HG02938 (cell line): ENCODE results near the gene SUZ12.
"Not testable (repeated sequence)": the region's sequence is repeated elsewhere in the genome, so short reads cannot be mapped to it uniquely, and the experiment has no call there.

Experiments used
- ATAC-seq: cut with Tn5 transposase; IDR thresholded peaks from one replicate; pipeline ENCODE4 v1.9.1; 2021; ENCODE audit warnings: mild to moderate bottlenecking, moderate library complexity; ENCODE audit not compliant: unreplicated experiment

SUZ12 gene

GRCh38 chr17:31936615-31937609, at the start of gene SUZ12:
Gene SUZ12, plus strand, starts transcription at chr17:31937007. Its CDS starts 240 bp downstream, at chr17:31937247.
- ATAC-seq = peak; percentile 88

DNA sequence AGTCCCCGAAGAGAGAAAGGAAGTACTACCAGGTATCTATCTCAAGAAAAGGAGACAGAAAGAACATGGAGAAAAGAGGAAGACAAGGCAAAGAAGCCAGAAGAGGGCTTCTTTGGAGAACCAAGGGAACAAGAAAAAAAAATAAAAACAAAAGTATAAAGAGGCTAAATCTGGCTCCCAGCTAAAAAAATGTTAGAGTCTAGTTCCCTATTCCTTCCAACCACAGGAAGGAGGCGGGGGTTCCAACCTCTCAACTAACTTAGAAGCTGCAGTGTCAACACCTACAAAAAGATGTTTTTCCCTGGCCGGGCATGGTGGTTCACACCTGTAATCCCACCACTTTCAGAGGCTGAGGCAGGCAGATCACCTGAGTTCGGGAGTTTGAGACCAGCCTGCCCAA, 48.7 kb upstream of the SUZ12 start:
- ATAC-seq = no peak

DNA sequence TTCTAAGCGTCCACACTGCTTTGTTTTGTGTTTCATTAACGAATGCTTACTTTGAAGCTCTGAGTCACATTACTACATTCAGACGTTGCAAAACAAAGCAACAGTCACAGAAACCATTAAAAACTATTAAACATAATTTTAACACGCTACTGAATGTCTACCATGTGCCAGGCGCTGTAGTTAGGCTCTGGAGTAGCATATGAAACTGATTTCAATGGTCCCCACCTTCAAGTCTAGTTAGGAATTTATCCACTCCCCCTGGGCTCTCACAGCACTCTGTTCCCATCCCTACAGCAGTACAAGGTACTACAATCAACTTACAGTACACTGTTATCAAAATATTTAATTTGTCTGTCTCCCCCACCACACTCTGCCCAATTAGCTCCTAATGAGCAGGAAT, 35.9 kb upstream of the SUZ12 start:
- no peak for ATAC-seq

DNA sequence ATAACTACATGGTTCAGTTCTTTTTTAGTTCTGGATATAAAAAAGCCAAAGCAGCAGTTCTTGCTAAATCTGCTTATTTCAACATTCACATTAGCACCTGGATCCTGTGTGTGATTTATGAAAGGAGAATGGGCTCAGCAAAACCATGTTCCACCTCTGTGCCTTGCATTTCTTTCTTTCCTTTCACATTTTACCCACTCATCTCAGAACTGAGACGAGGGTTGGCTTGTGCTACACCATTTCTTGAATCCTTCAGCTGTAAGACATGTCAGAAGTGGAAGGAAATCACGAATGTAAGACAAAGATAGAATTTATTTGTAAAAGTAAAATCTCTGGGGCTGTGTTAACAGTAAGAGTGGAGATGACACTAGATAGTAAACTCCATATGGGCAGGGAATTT, 34.1 kb upstream of the SUZ12 start:
- ATAC-seq = no peak

DNA sequence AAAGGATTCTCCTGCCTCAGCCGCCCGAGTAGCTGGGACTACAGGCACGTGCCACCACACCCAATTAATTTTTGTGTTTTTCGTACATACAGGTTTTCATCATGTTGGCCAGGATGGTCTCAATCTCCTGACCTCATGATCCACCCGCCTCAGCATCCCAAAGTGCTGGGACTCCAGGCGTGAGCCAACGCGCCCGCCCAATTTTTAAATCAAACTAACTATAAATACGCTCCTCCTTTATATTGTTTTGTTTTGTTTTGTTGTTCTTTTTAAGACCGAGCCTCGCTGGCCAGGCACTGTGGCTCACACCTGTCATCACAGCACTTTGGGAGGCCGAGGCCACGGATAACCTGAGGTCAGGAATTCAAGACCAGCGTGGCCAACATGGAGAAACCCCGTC, 33.4 kb upstream of the SUZ12 start:
- no peak for ATAC-seq

- ATAC-seq = no peak
Observed at GRCh38 chr17:31907342-31907962, 29.4 kb upstream of the SUZ12 start.

DNA sequence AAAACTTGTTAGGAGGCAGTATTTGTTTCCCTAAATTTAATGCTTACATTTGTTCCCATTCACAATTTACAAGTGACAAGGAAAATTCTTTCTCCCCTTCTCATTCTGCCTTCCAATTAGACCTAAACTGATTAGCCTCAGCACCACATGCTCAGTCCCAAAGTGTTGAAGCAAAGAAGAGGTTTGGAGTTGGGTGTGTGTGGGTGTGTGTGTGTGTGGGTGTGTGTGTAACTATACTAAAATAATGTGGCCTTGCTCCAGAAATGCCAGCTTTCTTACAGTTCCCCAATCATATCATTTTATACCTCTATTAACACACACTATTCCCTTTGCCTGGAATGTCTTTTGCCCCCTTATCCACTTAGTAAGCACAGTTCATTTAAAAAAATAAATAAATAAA, 28.4 kb upstream of the SUZ12 start:
- ATAC-seq = no peak

DNA sequence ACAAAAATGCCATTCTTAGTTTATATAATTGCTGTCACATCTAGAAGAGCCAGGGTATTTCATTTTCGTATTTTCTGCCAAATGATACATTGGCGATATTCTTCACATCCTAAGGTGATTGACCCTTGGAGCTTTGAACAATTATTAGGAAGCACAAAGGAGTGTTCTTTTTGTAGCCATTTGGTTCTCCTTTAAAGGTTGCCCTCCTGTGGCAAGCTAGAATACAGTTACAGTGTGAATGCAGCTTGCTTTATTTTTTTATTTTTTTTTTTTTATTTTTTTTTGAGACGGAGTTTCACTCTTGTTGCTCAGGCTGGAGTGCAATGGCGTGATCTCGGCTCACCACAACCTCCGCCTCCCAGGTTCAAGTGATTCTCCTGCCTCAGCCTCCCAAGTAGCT, 24.1 kb upstream of the SUZ12 start:
- ATAC-seq = not testable (repeated sequence)

- no peak for ATAC-seq
Observed at GRCh38 chr17:31915456-31916100, 21.2 kb upstream of the SUZ12 start.

- no peak for ATAC-seq
Observed at GRCh38 chr17:31916491-31917064, 20.2 kb upstream of the SUZ12 start.

- no peak for ATAC-seq
Observed at GRCh38 chr17:31917065-31917529, 19.7 kb upstream of the SUZ12 start.

- not testable (repeated sequence) for ATAC-seq
Observed at GRCh38 chr17:31917721-31918120, 19.1 kb upstream of the SUZ12 start.

DNA sequence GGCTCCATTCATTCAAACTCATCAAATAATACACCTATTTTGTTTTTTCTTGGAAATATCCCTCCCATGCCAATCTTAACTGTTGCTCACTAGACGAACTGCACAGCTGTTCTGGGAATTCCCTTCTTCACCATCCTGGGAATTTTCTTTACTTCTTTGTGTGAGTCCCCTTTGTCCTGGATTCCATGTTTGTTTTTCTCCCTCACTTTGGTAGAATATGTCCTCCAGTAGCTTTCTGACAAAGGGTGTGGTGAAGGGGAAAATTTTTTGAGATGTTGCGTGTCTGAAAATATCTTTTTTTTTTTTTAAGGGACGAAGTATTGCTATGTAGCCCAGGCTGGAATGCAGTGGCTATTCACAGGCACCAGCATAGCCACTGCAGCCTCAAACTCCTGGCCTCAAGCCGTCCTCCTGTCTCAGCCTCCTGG, 18.1 kb upstream of the SUZ12 start:
- no peak for ATAC-seq

DNA sequence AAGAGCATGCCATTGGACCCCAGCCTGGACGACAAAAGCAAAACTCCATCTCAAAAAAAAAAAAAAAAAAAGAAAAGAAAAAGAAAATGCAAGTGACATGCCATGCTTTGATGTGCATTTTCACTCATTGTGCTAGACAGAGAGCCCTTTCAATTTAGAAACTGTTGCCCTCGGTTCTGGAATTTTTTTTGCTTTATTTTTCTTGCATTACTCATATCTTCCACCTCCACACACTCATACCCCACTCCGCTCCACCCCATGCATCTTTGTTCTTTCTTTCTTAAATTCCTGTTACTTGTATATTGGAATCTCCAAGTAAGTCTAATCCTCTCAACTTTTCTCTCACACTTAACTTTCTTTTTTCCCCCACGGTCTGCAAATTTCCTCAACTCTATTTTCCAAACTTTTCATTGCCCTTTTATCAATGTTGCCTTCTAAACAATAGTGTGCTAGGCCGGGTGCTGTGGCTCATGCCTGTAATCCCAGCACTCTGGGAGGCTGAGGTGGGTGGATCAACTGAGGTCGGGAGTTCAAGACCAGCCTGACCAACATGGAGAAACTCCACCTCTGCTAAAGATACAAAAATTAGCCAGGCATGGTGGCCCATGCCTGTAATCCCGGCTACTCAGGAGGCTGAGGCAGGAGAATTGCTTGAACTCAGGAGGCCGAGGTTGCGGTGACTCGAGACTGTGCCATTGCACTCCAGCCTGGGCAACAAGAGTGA, 16.8 kb upstream of the SUZ12 start:
- no peak for ATAC-seq

DNA sequence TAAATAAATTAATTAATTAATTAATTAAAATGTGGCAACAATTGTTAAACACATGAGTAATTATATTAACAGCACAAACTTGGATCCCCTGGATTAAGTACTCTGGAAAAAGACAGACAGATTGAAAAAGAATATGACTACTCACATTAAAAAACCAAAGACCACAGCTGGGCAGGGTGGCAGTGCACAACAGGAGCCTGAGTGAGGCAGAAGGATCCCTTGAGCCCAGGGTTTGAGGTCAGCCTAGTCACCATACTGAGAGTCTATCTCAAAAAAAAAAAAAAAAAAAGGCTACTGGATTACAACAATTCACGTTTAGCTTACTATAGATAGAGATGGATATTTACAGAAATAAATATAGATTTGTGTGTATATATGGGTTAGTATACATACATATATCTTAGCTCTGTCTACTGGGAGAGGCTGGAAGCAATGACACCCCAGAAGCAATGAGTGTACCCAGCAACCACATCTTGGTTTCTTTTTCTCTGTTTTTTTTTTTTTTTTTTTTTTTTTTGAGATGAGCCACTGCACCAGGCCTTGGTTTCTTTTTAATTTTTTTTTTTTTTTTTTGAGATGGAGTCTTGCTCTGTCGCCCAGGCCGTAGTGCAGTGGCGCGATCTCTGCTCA, 10.6 kb upstream of the SUZ12 start:
- ATAC-seq = no peak

GRCh38 chr17:31931756-31932155, 5.1 kb upstream of the SUZ12 start:
- ATAC-seq = no peak

DNA sequence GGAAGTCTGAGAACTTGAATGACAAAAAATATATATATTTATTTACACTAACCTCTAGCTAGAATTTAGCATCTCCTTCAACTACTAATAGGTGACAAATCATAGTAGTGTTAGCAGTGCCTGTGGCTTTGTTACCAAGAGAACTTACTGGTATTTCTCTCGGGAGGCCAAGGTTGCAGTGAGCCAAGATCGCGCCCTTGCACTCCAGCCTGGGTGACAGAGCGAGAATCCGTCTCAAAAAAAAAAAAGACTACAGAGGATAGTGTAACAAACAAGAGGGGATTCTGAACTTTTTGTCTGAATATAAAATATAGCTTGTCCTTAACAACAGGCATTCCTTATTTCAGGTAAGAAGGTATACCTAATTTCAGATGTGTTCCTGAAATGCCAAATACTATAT, 1.3 kb upstream of the SUZ12 start:
- no peak for ATAC-seq

GRCh38 chr17:31937926-31938641, 1.3 kb downstream of the SUZ12 start:
- ATAC-seq = not testable (repeated sequence)

DNA sequence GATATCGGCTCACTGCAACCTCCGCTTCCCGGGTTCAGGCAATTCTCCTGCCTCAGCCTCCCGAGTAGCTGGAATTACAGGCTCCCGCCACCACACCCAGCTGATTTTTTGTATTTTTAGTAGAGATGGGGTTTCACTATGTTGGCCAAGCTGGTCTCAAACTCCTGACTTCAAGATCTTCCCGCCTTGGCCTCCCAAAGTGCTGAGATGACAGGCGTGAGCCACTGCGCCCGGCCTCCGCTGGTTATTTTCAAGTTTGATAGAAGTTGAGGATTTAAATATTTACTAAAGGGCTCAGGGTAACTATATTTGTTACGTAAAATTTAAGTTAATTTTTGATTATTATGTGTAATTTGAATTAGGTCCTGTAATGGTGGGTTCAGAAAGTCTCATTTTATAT, 5.1 kb downstream of the SUZ12 start:
- ATAC-seq = not testable (repeated sequence)
